GM12892 (cell line): Measurements from ENCODE around the gene B3GALT6.

Experiments
- POLR2A ChIP-seq: IDR thresholded peaks from 2 replicates; pipeline ENCODE4 v1.6.1; 2011; ENCODE audit warnings: low read depth, low read length, control low read depth
- POLR2AphosphoS5 ChIP-seq: IDR thresholded peaks from 2 replicates; pipeline ENCODE4 v1.6.1; 2011; ENCODE audit warnings: low read depth, low read length, control low read depth
- TAF1 ChIP-seq: IDR thresholded peaks from 2 replicates; pipeline ENCODE4 v1.6.1; 2011; ENCODE audit warnings: low read depth, mild to moderate bottlenecking, control low read depth, low read length, borderline replicate concordance

DNA sequence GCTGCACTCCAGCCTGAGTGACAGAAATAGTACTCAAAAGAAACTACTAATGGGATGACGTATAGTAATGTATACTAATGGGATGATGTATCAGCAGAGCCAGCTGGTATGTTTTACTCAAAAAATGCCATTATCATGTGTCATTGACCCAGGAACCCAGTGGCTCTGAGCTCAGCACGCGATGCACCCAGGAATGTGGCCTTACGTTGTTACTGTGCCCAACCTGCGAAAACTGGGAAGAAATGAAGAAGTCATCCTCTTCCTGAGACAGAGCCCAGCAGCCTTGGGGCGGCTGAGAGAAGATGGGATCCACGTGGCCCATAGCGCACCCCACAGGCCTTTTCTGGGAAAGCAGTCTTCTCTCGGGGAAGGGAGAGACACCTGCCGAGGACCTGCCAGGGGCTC lies 32.8 kb downstream of the B3GALT6 start:
- TF ChIP-seq POLR2A (no peak), POLR2AphosphoS5 (no peak), TAF1 (no peak)
